Smooth muscle cell (in vitro differentiated cells): ENCODE measurements around the gene EIF3I. TPM values are rescaled to one million over a fixed set of nuclear protein-coding genes. Genes with fewer than 3 reads are reported as not detected.

ENCODE experiments used
- DNase-seq: peaks from one replicate; lab custom pipeline; 2025; ENCODE audit not compliant: unreplicated experiment; lab: John Stamatoyannopoulos, UW
- H2AFZ ChIP-seq: fragments of 200-600 bp; sonication (generic); 2 replicates; pipeline ENCODE4 v1.6.0; 2016; ENCODE audit warnings: antibody characterized with exemption, low read depth, mild to moderate bottlenecking
- H3F3A ChIP-seq: fragments of 200-600 bp; sonication (generic); 2 replicates; pipeline ENCODE4 v1.6.0; 2017; ENCODE audit warnings: antibody characterized with exemption, low read depth
- H3K27ac ChIP-seq: fragments of 200-600 bp; sonication (generic); 2 replicates; pipeline ENCODE4 v1.5.1; 2016; ENCODE audit warnings: low read depth, mild to moderate bottlenecking
- H3K27me3 ChIP-seq: fragments of 200-600 bp; sonication (generic); 2 replicates; pipeline ENCODE4 v1.6.1; 2016; ENCODE audit warnings: low read depth, mild to moderate bottlenecking
- H3K36me3 ChIP-seq: fragments of 200-600 bp; sonication (generic); 2 replicates; pipeline ENCODE4 v1.5.1; 2016; ENCODE audit warnings: low read depth
- H3K4me1 ChIP-seq: fragments of 200-600 bp; sonication (generic); 2 replicates; pipeline ENCODE4 v1.5.1; 2016; ENCODE audit warnings: low read depth
- H3K4me2 ChIP-seq: fragments of 200-600 bp; sonication (generic); 2 replicates; pipeline ENCODE4 v1.6.0; 2016; ENCODE audit warnings: mild to moderate bottlenecking
- H3K4me3 ChIP-seq: fragments of 200-600 bp; sonication (generic); 2 replicates; pipeline ENCODE4 v1.5.1; 2016; ENCODE audit warnings: mild to moderate bottlenecking
- H3K79me2 ChIP-seq: fragments of 200-600 bp; sonication (generic); 2 replicates; pipeline ENCODE4 v1.6.0; 2016; ENCODE audit warnings: low read depth, mild to moderate bottlenecking
- H3K9ac ChIP-seq: fragments of 200-600 bp; sonication (generic); 2 replicates; pipeline ENCODE4 v1.6.0; 2016; ENCODE audit warnings: low read depth
- H3K9me3 ChIP-seq: fragments of 200-600 bp; sonication (generic); replicated peaks from 2 replicates; pipeline ENCODE4 v1.5.1; 2016; ENCODE audit warnings: low read depth
- H4K20me1 ChIP-seq: fragments of 200-600 bp; sonication (generic); 2 replicates; pipeline ENCODE4 v1.6.0; 2016; ENCODE audit warnings: low read depth
- WGBS: methylation state at CpG from one replicate; pipeline ENCODE4 v1.1.7; 2016; ENCODE audit warnings: low lambda C conversion rate; 5-methylcytosine and 5-hydroxymethylcytosine counted together
- polyA plus RNA-seq: library from polyadenylated mRNA; unstranded; fragments of >200 nt; fragmentation: Nextera tagmentation; extraction: Ambion mirVana; gene quantifications from 2 replicates; pipeline ENCODE4 v1.2.1, GENCODE V29; 2016
- total RNA-seq: library from RNA; depleted of rRNA; stranded (reverse); fragments of >200 nt; gene quantifications from 2 replicates; pipeline ENCODE4 v1.2.3, GENCODE V29; 2014
- TF ChIP-seq, protein P1 (sequence below): fragments of 200-600 bp; sonication (generic); IDR thresholded peaks from 2 replicates; pipeline ENCODE4 v1.5.1; 2017; ENCODE audit warnings: borderline replicate concordance, mild to moderate bottlenecking, antibody characterized with exemption; ENCODE audit not compliant: insufficient read depth, poor library complexity, severe bottlenecking

The EIF3I gene
- total and polyA plus RNA-seq, 2 experiments from 2014 or later = 240 to 250 TPM

DNA sequence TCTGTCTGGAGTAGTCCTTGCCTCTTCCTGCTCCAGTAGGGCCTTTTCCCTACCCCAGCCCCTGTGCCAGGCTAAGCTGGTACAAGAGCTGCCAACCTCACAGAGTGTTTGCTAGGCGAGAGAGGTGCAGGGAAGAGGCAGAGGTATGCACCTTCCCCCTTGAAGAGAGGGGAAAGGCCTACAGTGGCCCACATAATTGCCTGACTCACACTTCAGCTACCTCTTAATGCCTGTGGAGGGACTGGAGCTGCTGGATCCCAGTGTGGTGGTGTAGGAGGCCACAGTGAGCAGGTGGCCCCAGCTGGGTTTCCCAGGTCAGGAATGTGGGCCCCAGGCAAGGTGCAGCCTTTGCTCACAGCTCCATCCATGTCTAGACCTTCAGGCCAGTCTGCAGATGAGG, 25.1 kb upstream of the EIF3I start:
- Histone ChIP-seq H3K4me3 (no peak overlapping the region), H3F3A (peaks cover 40% of the 10 kb centered on the region), H3K4me1 (peaks cover 18% of the 10 kb centered on the region), H3K9me3 (no peaks in the 10 kb centered on the region), H2AFZ (no peak overlapping the region), H3K9ac (no peak overlapping the region), H3K27me3 (no peaks in the 10 kb centered on the region), H3K36me3 (peaks cover 9% of the 10 kb centered on the region), H3K27ac (peak overlapping the region; percentile 19), H3K4me2 (no peak overlapping the region), H4K20me1 (peaks cover 16% of the 10 kb centered on the region), H3K79me2 (no peaks in the 10 kb centered on the region)
- TF ChIP-seq, protein P1, sequence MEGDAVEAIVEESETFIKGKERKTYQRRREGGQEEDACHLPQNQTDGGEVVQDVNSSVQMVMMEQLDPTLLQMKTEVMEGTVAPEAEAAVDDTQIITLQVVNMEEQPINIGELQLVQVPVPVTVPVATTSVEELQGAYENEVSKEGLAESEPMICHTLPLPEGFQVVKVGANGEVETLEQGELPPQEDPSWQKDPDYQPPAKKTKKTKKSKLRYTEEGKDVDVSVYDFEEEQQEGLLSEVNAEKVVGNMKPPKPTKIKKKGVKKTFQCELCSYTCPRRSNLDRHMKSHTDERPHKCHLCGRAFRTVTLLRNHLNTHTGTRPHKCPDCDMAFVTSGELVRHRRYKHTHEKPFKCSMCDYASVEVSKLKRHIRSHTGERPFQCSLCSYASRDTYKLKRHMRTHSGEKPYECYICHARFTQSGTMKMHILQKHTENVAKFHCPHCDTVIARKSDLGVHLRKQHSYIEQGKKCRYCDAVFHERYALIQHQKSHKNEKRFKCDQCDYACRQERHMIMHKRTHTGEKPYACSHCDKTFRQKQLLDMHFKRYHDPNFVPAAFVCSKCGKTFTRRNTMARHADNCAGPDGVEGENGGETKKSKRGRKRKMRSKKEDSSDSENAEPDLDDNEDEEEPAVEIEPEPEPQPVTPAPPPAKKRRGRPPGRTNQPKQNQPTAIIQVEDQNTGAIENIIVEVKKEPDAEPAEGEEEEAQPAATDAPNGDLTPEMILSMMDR = no peak
- no peak for DNase-seq
- 100% methylated on average over 1 of the region's 1 CpG for WGBS

DNA sequence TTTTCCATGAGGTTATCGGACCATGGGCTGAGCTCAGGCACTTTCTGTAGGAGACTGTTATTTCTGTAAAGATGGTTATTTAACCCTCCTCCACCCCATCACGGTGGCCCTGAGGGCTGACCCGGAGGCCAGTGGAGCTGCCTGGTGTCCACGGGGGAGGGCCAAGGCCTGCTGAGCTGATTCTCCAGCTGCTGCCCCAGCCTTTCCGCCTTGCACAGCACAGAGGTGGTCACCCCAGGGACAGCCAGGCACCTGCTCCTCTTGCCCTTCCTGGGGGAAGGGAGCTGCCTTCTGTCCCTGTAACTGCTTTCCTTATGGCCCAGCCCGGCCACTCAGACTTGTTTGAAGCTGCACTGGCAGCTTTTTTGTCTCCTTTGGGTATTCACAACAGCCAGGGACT, 24.4 kb upstream of the EIF3I start:
- H3F3A ChIP-seq = peaks cover 40% of the 10 kb centered on the region
- peaks cover 11% of the 10 kb centered on the region for H4K20me1 ChIP-seq
- H3K4me2 ChIP-seq = no peak overlapping the region
- no peak overlapping the region for H2AFZ ChIP-seq
- peak overlapping the region; percentile 24 for H3K27ac ChIP-seq
- H3K36me3 ChIP-seq = peaks cover 9% of the 10 kb centered on the region
- no peak overlapping the region for H3K4me3 ChIP-seq
- TF ChIP-seq, protein P1 = no peak
- peaks cover 18% of the 10 kb centered on the region for H3K4me1 ChIP-seq
- no peaks in the 10 kb centered on the region for H3K79me2 ChIP-seq
- no peaks in the 10 kb centered on the region for H3K9me3 ChIP-seq
- no peaks in the 10 kb centered on the region for H3K27me3 ChIP-seq
- WGBS = 85% methylated on average over 6 of the region's 6 CpGs
- H3K9ac ChIP-seq = no peak overlapping the region
- DNase-seq = no peak

DNA sequence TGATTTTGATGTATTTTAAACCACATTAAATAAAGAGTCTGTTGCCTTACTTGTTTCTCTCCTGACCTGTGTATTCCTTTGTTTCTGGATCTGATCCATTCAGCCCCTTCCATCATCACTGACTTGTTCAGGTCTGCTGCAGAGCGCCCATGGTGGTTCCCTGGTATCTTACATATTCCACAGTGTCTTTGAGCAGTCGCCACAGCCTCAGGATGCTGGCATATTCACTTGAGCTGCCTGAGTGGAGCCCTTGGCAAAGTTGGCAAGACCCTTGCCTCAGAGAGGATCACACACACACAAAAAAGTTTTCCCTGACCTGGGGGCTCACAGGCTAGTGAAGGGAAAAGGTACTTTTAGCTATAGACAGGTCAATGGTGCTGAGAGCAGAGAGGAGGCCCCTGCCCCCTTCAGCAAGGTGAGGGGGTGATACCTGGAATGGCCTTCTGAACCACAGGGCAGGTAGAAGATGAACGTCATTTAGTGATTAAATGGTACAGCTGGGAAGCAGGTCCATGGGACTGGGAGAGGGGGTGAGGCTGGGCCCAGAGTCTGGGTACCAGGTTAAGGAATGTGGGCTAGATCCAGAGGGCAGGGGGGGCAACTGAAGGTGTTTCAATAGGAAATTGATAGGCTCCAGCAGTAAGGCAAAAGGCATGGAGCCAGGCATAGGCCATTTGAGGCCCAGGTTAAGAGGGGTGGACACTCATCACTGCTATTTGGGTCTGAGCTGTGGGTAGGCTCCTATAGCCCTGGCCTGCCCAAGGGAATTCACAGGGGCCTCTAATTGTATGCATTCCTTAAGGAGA, 23.8 kb upstream of the EIF3I start:
- TF ChIP-seq, protein P1 = no peak
- H3K27ac ChIP-seq = no peak overlapping the region
- H2AFZ ChIP-seq = no peak overlapping the region
- peaks cover 11% of the 10 kb centered on the region for H4K20me1 ChIP-seq
- H3K9me3 ChIP-seq = no peaks in the 10 kb centered on the region
- H3K9ac ChIP-seq = no peak overlapping the region
- no peak overlapping the region for H3K4me2 ChIP-seq
- H3K36me3 ChIP-seq = peaks cover 9% of the 10 kb centered on the region
- no peaks in the 10 kb centered on the region for H3K79me2 ChIP-seq
- no peak for DNase-seq
- H3F3A ChIP-seq = peaks cover 40% of the 10 kb centered on the region
- H3K4me3 ChIP-seq = no peak overlapping the region
- H3K4me1 ChIP-seq = peaks cover 18% of the 10 kb centered on the region
- no peaks in the 10 kb centered on the region for H3K27me3 ChIP-seq
- 94% methylated on average over 3 of the region's 3 CpGs for WGBS
